Measurements from ENCODE around the gene SPATC1L.
A peak's percentile ranks its signal among the peaks of the same experiment; 100 is the strongest.

The SPATC1L gene

GRCh38 chr21:46161633-46162592 lies 22.3 kb downstream of the SPATC1L start:
- DNase-seq (ENCODE audit: low read depth in 2 of 2), result no peak

GRCh38 chr21:46160907-46161632 lies 23.2 kb downstream of the SPATC1L start:
- no peak for DNase-seq (ENCODE audit: low read depth in 2 of 2)

GRCh38 chr21:46160657-46160906 lies 23.7 kb downstream of the SPATC1L start:
- DNase-seq (ENCODE audit: low read depth in 2 of 2), result no peak

DNA sequence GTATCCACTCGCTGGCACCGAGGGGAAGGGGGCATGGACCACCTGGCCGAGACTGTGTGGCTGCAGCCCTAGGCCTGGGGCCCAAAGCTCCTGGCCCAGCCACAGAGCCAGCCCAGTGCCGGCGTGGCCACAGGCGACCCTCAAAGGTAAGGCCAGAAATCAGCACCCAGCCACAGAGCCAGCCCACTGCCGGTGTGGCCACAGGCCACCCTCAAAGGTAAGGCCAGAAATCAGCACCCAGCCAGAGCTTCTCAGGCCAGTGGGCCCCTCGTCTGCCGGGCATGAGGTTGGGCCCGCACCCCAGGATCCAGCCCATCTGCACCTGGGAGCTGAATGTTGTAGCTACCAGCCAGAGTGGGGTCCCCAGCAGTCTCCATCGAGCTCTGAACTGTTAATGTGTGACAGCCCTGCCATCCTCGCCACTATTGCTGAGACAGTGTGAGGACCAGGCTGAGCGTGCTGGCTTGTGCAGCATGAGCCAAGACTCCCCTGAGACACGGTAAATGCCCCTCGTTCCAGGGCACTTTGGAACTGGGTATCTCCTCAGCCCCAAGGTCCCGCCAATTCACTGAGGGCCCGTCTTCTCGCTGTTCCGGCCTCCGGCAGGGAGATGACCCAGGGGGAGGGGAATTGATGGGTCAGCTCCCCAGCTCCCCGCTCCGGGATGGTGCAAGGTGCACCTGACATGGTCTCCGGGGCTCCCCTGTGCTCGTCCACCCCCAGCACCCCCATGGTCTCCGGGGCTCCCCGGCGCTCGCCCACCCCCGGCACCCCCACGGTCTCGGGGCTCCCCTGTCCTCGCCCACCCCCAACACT lies 24.2 kb downstream of the SPATC1L start:
- no peak for DNase-seq (ENCODE audit: low read depth in 2 of 2)

GRCh38 chr21:46159390-46159789 lies 24.9 kb downstream of the SPATC1L start:
- no peak for DNase-seq (ENCODE audit: low read depth in 2 of 2)

DNA sequence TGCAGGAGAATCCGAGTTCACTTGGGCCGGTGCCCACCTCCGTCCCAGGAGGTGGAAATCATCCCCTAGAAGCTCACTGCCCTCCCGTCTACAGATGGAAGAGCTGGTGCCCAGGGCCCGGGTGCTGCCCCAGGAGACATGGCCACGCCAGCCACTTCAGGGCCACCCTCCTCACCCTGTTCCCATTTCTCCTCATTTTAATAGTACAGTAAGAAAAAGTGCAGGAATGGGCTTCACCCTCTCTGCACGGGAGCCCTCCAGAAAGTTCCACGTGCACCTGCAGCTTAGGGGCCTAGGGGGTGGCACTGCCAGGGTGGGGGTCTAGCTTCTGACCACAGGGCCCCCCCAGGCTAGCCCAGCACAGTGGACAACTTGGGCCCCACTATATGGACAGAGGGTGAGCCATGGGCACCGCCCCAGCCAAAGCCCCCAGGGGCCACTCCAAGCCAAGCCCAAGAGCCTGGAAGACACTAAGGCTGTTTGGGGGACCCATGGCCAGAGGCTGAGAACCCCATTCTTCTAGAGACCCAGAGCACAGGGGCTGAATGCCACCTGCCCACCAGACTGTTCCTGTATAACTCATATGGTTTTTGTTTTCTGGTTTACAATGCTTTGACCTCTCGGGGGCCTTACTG lies 25.5 kb downstream of the SPATC1L start:
- DNase-seq (ENCODE audit: low read depth in 2 of 2), result no peak

DNA sequence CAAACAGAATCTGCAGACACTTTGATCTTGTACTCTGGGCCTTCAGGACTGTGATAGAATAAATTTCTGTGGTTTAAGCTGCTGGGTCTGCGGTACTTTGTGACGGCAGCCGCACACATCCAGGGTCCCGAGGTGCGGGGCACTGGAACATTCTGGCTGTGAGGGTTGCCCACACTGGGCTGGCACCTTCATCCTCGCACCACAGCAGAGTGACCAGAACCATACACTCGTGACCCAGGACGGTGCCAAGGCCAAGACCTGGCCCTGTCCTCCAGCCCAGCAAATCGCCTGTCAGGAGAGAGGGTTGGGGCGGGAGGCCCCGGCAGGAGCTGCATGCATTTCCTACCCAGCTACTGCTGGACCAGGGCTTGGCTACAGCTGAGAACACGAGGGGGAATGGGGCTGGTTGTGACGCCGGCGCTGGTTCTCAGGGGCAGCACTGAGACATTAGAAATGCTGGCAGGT lies 26.2 kb downstream of the SPATC1L start:
- DNase-seq (ENCODE audit: low read depth in 2 of 2), result no peak

GRCh38 chr21:46157396-46157986 lies 26.8 kb downstream of the SPATC1L start:
- no peak for DNase-seq (ENCODE audit: low read depth in 2 of 2)

GRCh38 chr21:46156678-46157077 lies 27.6 kb downstream of the SPATC1L start:
- no peak for DNase-seq (ENCODE audit: low read depth in 2 of 2)

GRCh38 chr21:46156378-46156645 lies 27.9 kb downstream of the SPATC1L start:
- DNase-seq (ENCODE audit: low read depth in 2 of 2), result no peak

- DNase-seq (ENCODE audit: low read depth in 2 of 2), result no peak
Measured at GRCh38 chr21:46155514-46156377, 28.5 kb downstream of the SPATC1L start, which contains the start of gene FTCD. FTCD (minus strand) TSS chr21:46155579; CDS start chr21:46155523, 56 bp downstream.

GRCh38 chr21:46154955-46155513 lies 29.2 kb downstream of the SPATC1L start:
- no peak for DNase-seq (ENCODE audit: low read depth in 2 of 2)

DNA sequence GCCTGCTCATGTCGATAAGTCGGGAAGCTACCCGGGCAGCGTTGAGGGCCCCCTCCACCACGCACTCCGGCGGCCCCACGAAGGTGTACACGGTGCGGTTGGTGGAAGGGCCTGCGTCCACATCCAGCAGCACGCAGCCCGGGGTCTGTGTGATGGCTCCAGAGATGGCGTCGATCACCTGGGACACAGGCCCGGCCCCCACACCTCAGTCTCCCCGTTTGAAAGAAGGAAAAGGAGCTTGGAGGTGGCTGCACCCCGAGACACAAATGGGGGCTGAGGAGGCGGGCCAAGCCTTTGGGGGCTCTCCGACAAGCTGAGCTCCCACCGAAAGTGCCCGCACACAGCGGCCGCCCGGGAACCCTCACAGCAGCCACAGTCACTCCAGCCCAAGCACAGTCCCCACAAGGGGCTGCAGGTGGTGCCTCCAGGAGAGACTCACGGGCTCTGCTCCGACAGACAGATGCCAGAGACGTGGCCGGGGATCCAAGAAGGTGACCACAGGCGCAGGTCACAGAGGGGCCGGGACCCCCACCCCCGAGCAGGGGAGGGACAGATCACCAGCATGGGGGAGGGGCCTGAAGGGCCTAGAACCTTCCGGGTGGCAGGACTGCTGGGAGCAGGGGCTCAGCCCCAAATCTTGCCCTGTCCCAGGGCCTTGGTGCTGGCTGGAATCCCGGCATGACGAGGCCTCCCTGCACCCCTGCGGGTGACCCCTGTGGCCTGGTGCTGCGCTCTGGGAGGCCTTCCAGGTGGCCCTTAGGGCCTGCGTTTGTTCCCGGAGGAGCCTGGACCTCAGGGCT lies 29.9 kb downstream of the SPATC1L start:
- no peak for DNase-seq (ENCODE audit: low read depth in 2 of 2)

- peak in 1 of 2 donors; percentile 16 for DNase-seq (ENCODE audit: low read depth in 2 of 2)
Measured at GRCh38 chr21:46153247-46154154, 30.8 kb downstream of the SPATC1L start.

- no peak for DNase-seq (ENCODE audit: low read depth in 2 of 2)
Measured at GRCh38 chr21:46152927-46153246, 31.4 kb downstream of the SPATC1L start.

DNA sequence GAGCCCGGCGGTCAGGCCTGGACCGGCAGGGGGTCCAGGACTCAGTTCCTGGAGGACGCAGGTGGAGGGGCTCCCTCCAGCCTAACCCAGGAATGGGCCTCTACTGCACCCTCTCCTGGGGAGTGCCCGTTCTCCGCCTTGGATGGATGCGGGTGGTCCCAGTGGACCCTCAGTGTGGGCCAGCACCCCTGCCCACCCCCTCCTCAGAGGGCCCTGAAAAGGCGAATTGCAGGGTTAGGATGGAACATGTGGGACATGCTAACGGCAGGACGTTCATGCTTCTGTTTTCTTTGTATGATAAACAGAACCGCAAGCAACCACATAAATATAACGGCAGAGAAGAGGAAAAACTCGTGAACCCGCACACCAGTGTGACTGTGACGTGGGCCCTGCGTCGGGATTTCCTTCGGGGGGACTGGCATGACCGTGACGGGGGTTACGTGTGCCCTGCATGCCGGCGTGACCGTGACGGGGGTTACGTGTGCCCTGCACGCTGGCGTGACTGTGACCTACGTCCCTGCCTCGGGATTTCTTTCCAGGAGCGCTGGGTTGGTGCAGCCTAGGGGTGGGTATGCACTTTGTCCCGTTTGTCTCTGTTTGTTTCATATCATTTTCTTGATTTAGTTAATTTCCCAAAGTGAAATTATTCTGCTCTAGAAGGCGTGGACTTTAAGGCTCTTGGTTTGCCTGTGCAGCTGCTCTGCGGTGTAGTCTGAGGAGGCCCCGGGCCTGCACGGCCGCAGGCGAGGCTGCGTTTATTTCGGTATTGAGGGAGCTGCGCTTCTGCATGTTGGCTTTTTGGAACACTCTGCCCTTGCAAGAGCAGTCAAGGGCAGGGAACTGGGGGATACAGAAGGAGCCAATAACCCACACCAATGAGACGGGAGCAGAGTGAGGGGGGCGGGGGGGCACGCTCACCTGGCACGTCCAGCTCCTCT lies 32.0 kb downstream of the SPATC1L start:
- no peak for DNase-seq (ENCODE audit: low read depth in 2 of 2)

DNA sequence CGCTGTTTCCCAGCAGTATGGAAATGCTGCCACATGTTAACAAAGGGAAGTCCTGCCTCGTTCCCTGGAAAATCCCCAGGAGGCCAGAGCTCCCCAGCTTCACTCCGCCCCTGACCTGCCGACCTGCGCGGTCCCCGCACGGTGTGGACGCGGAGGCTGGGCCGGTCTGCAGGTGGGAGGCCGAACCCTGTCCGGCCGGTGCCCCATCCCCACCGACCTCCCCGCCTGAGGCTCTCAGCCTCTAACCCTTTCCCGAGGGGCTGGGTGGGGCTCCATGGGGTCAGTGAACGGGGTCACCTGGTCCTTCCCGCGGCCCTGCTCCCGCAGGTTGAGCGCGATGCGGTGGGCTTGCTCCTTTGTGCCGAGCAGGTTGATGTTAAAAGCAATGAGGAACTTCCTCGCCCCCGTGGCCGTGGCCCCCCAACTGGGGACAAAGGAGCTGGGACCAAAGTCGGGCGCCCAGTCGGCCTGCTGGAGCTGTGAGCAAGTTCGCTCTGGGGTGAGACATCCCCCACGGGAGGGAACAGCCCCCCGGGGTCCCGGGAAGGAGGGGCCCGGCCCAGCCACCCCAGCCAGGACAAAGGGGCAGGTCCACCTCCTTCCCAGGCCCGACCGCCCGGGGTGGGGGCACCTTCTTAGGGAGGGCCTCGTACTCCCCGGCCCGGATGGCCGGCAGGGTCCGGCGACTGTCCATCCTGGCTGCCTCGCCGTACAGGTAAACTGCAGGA lies 32.8 kb downstream of the SPATC1L start:
- no peak for DNase-seq (ENCODE audit: low read depth in 2 of 2)

Data from stimulated activated CD8-positive, alpha-beta memory T cell treated with anti-CD3 and anti-CD28 coated beads, Interleukin-2, amount 100 ng/mL, for 1 hour (primary cell).